Bronchial epithelial cell (primary cell): ENCODE results near the gene SECTM1. TPM values are rescaled to one million over a fixed set of nuclear protein-coding genes. Genes with fewer than 3 reads are reported as not detected.

Source experiments
- DNase-seq: peaks from one replicate; pipeline ENCODE4 v3.0.0-alpha.2; 2010; ENCODE audit warnings: low read depth
- FAIRE-seq: peaks from 2 replicates; lab custom pipeline; 2011; peaks lifted over from hg19 to GRCh38; lab: Jason Lieb, UNC
- H3K27me3 ChIP-seq: 2 replicates; pipeline ENCODE4 v1.5.1; 2011; ENCODE audit warnings: low read length; ENCODE audit not compliant: control insufficient read depth, insufficient read depth
- H3K36me3 ChIP-seq: 2 replicates; pipeline ENCODE4 v1.5.1; 2011; ENCODE audit warnings: low read length; ENCODE audit not compliant: control insufficient read depth, insufficient read depth
- H3K4me3 ChIP-seq: 2 replicates; pipeline ENCODE4 v1.5.1; 2011; ENCODE audit warnings: mild to moderate bottlenecking, low read depth, low read length, control low read depth
- total RNA-seq: library from RNA; depleted of rRNA; stranded (reverse); fragments of >200 nt; gene quantifications from 2 replicates; pipeline ENCODE4 v1.2.1, GENCODE V29; 2014
- TF ChIP-seq, protein P1 (sequence below): IDR thresholded peaks from 2 replicates; pipeline ENCODE4 v1.5.1; 2011; ENCODE audit warnings: mild to moderate bottlenecking, moderate library complexity, low read length, control low read depth, inconsistent platforms; ENCODE audit not compliant: insufficient read depth, severe bottlenecking

SECTM1 gene
- total RNA-seq, 1 donor from 2014 or later, result 3.7 TPM

DNA sequence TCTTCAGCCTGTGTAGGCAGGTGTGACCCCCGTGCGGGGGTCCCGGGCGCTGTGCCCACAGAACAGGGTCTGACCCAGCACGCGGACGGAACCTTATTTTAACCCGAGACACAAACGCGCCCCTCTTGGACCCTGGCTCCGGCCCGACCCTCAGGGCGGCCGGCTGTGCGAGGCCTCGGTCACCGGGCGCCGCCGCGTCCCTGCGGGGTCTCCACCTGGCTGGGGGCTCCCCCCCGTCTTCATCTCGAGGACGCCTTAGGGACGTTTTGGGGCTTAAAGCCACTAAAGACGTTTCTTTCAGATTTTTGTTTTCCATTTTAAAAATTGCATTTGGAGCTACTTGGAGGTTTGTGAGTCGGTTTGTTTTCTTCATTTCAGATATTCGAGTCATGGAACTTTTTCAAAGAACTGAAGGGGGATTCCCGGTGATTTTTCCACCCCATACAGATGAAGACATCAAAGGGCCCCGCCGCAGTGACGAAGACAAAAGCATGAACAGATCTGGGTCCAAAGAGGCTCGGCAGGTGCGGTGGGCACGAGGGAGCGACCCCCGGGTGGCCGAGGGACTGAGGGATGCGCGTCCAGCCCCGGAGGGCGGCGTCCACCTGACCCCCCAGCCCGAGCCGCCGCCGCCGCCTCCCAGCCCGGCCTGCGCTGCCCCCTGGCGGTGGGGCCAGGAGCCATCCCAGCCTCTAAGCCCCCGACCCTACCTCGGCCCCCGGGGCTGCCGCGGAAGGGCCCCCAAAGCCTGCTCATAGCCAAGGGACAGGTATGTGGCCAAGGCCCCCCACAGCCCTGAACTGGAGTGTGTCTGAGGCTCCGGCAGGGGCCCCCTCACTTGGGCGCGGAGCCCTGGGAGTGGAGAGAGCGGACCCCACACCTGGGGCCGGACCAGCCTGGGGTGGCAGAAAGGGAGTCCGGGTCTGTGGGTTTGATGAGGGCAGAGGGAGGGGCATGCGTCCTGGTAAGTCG lies 12.3 kb downstream of the SECTM1 start:
- H3K4me3 ChIP-seq, result no peak overlapping the region
- TF ChIP-seq, protein P1, sequence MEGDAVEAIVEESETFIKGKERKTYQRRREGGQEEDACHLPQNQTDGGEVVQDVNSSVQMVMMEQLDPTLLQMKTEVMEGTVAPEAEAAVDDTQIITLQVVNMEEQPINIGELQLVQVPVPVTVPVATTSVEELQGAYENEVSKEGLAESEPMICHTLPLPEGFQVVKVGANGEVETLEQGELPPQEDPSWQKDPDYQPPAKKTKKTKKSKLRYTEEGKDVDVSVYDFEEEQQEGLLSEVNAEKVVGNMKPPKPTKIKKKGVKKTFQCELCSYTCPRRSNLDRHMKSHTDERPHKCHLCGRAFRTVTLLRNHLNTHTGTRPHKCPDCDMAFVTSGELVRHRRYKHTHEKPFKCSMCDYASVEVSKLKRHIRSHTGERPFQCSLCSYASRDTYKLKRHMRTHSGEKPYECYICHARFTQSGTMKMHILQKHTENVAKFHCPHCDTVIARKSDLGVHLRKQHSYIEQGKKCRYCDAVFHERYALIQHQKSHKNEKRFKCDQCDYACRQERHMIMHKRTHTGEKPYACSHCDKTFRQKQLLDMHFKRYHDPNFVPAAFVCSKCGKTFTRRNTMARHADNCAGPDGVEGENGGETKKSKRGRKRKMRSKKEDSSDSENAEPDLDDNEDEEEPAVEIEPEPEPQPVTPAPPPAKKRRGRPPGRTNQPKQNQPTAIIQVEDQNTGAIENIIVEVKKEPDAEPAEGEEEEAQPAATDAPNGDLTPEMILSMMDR, result peak; percentile 68
- peaks cover 3% of the 10 kb centered on the region for H3K27me3 ChIP-seq
- no peak for FAIRE-seq
- H3K36me3 ChIP-seq, result no peaks in the 10 kb centered on the region
- no peak for DNase-seq

- TF ChIP-seq, protein P1, result no peak
These were observed 13.3 kb downstream of the SECTM1 start for GRCh38 chr17:82320140-82320840.

DNA sequence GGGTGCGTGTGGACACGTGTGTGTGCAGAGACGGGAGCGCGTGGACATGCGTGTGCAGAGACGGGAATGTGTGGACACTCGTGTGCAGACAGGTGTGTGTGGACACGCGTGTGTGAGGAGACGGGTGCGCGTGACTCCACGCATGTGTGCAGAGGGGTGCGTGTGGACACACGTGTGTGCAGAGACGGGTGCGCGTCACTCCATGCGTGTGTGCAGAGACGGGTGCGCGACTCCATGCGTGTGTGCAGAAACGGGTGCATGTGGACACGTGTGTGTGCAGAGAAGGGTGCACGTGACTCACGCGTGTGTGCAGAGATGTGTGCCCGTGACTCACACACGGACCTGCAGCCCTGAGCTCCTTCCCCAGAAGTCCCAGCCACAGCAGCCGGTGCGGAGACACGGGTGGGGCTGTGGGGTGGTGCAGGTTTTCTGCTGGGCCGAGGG lies 13.9 kb downstream of the SECTM1 start:
- DNase-seq (no peak), FAIRE-seq (peak; percentile 36)
- Histone ChIP-seq H3K27me3 (peaks cover 10% of the 10 kb centered on the region), H3K36me3 (no peaks in the 10 kb centered on the region), H3K4me3 (no peak overlapping the region)
- TF ChIP-seq, protein P1, result no peak

More at GRCh38 chr17:82320140-82320840, 13.3 kb downstream of the SECTM1 start:
- no peaks in the 10 kb centered on the region for H3K36me3 ChIP-seq
- no peak for DNase-seq
- H3K27me3 ChIP-seq, result peaks cover 10% of the 10 kb centered on the region
- no peak for FAIRE-seq
- no peak overlapping the region for H3K4me3 ChIP-seq

DNA sequence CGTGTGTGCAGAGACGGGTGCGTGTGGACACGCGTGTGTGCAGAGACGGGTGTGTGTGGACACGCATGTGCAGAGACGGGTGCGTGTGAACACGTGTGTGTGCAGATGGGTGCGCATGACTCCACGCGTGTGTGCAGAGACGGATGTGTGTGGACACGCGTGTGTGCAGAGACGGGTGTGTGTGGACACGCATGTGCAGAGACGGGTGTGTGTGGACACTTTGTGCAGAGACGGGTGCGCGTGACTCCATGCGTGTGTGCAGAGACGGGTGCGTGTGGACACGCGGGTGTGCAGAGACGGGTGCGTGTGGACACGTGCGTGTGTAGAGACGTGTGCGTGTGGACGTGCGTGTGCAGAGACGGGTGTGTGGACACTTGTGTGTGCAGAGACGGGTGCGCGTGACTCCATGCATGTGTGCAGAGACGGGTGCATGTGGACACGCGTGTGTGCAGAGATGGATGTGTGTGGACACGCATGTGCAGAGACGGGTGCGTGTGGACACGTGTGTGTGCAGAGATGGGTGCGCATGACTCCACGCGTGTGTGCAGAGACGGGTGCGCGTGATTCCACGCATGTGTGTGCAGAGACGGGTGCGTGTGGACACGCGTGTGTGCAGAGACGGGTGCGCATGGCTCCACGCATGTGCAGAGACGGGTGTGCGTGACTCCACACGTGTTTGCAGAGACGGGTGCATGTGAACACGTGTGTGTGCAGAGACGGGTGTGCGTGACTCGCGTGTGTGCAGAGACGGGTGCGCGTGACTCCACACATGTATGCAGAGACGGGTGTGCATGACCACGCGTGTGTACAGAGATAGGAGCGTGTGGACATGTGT lies 14.6 kb downstream of the SECTM1 start:
- FAIRE-seq, result peak; percentile 97
- no peak overlapping the region for H3K4me3 ChIP-seq
- TF ChIP-seq, protein P1, result no peak

GRCh38 chr17:82318169-82318498 lies 15.4 kb downstream of the SECTM1 start:
- TF ChIP-seq, protein P1, result no peak
- DNase-seq, result no peak
- Histone ChIP-seq H3K36me3 (no peaks in the 10 kb centered on the region), H3K27me3 (peaks cover 10% of the 10 kb centered on the region), H3K4me3 (no peak overlapping the region)
- FAIRE-seq, result no peak

More for the DNA sequence above, 14.6 kb downstream of the SECTM1 start:
- Histone ChIP-seq H3K27me3 (peaks cover 10% of the 10 kb centered on the region), H3K36me3 (no peaks in the 10 kb centered on the region)
- no peak for DNase-seq
